Hematopoietic multipotent progenitor cell treated with erythropoietin and hydrocortisone succinate and interleukin-3 and kit ligand, for 8 days (in vitro differentiated cells): ENCODE data around the gene CELA3A.
"Not testable (repeated sequence)": the region's sequence is repeated elsewhere in the genome, so short reads cannot be mapped to it uniquely, and the experiment has no call there.

Experiments used
- DNase-seq: peaks from one replicate; pipeline ENCODE4 v3.0.0-alpha.2; 2015

CELA3A gene

GRCh38 chr1:21982122-21982521, 19.3 kb upstream of the CELA3A start:
- DNase-seq, result not testable (repeated sequence)

- DNase-seq, result not testable (repeated sequence)
These were observed 17.9 kb upstream of the CELA3A start for GRCh38 chr1:21983539-21983938.

GRCh38 chr1:21985893-21986292, 15.6 kb upstream of the CELA3A start:
- DNase-seq, result not testable (repeated sequence)

GRCh38 chr1:21986386-21986785, 15.1 kb upstream of the CELA3A start:
- DNase-seq, result not testable (repeated sequence)

GRCh38 chr1:21989672-21990393, 11.6 kb upstream of the CELA3A start:
- DNase-seq, result not testable (repeated sequence)

- not testable (repeated sequence) for DNase-seq
These were observed 9.3 kb upstream of the CELA3A start for GRCh38 chr1:21992186-21992585.

- DNase-seq, result not testable (repeated sequence)
These were observed 6.7 kb upstream of the CELA3A start for GRCh38 chr1:21994716-21995115.

- DNase-seq, result not testable (repeated sequence)
These were observed 4.8 kb upstream of the CELA3A start for GRCh38 chr1:21996663-21996970.

GRCh38 chr1:21997891-21998623, 3.4 kb upstream of the CELA3A start:
- not testable (repeated sequence) for DNase-seq

- not testable (repeated sequence) for DNase-seq
These were observed 2.7 kb upstream of the CELA3A start for GRCh38 chr1:21998624-21999294.

GRCh38 chr1:21999645-22000044, 1.8 kb upstream of the CELA3A start:
- DNase-seq, result not testable (repeated sequence)

GRCh38 chr1:22002461-22002860, 1.0 kb downstream of the CELA3A start:
- not testable (repeated sequence) for DNase-seq

GRCh38 chr1:22002875-22003274, 1.4 kb downstream of the CELA3A start:
- DNase-seq, result not testable (repeated sequence)

GRCh38 chr1:22003959-22004358, 2.5 kb downstream of the CELA3A start:
- not testable (repeated sequence) for DNase-seq

GRCh38 chr1:22005261-22006149, 4.0 kb downstream of the CELA3A start:
- peak; percentile 60 for DNase-seq

- not testable (repeated sequence) for DNase-seq
These were observed 5.3 kb downstream of the CELA3A start for GRCh38 chr1:22006736-22007135.

GRCh38 chr1:22007262-22007661, 5.8 kb downstream of the CELA3A start:
- not testable (repeated sequence) for DNase-seq

- not testable (repeated sequence) for DNase-seq
These were observed 8.1 kb downstream of the CELA3A start for GRCh38 chr1:22009566-22009965.

- not testable (repeated sequence) for DNase-seq
These were observed 11.3 kb downstream of the CELA3A start for GRCh38 chr1:22012752-22013151.

GRCh38 chr1:22014575-22015206, 13.2 kb downstream of the CELA3A start:
- not testable (repeated sequence) for DNase-seq

- DNase-seq, result peak; percentile 73
These were observed 17.4 kb downstream of the CELA3A start for GRCh38 chr1:22018583-22019559.
